ENCODE results near the gene PCNT. TPM values are rescaled to one million over a fixed set of nuclear protein-coding genes. Genes with fewer than 3 reads are reported as not detected.

Gene PCNT
- total RNA-seq, 1 donor from 2014 or later: 36.0 TPM

DNA sequence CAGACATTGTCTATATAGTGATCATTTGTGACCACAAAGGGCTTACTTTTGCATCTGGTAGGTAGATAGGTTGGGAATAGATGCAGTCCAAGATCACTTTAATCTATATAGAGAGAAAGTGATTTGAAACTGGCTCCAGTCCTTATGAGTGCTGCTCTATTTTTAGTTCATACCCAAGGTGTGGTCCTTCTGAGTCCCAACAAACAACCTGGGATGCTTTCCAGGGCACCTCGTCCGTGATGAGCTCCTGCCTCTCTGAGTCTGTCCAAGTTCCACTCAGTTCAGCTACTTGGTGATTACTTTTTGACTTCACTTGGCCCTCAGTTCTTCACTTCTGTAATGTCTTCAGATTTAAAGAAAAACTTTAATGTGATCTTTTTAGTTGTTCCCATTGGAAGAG is 155.0 kb downstream of the PCNT start:
- no peak overlapping the region for H3K27ac Mint-ChIP-seq (ENCODE audit: unreplicated experiment)
- no peaks in the 10 kb centered on the region for H3K9me3 Mint-ChIP-seq (ENCODE audit: unreplicated experiment)
- H3K4me3 Mint-ChIP-seq (ENCODE audit: unreplicated experiment): no peak overlapping the region
- H3K36me3 Mint-ChIP-seq (ENCODE audit: low read depth, unreplicated experiment): peaks cover 6% of the 10 kb centered on the region
- no peaks in the 10 kb centered on the region for H3K4me1 Mint-ChIP-seq (ENCODE audit: unreplicated experiment)
- no peak for DNase-seq (ENCODE audit: low spot score)
- H3K27me3 Mint-ChIP-seq (ENCODE audit: unreplicated experiment): peaks cover 6% of the 10 kb centered on the region
- TF ChIP-seq, protein P1, sequence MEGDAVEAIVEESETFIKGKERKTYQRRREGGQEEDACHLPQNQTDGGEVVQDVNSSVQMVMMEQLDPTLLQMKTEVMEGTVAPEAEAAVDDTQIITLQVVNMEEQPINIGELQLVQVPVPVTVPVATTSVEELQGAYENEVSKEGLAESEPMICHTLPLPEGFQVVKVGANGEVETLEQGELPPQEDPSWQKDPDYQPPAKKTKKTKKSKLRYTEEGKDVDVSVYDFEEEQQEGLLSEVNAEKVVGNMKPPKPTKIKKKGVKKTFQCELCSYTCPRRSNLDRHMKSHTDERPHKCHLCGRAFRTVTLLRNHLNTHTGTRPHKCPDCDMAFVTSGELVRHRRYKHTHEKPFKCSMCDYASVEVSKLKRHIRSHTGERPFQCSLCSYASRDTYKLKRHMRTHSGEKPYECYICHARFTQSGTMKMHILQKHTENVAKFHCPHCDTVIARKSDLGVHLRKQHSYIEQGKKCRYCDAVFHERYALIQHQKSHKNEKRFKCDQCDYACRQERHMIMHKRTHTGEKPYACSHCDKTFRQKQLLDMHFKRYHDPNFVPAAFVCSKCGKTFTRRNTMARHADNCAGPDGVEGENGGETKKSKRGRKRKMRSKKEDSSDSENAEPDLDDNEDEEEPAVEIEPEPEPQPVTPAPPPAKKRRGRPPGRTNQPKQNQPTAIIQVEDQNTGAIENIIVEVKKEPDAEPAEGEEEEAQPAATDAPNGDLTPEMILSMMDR (IDR thresholded peaks at IDR 0.05; ENCODE audit: unreplicated experiment): no peak

DNA sequence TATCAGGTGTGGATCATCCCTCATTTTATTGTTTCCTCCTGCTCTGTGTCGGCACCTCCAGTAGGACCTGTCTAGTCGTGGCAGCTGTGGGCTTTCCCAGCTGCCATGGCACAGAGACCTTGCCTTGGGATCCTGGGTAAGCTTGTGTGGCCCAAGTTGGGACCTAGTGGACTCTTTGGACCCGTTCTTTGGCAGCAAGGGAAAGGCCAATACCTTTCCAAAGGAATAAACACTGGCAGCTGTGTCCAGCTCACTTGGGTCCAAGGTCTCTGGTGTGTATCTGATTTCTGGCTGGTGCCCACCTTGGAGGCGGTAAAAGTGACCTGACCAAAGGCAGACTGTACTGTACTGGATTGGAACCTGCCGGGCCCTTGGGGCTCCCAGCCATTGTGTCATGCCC is 156.5 kb downstream of the PCNT start:
- Mint-ChIP-seq H3K27me3 (ENCODE audit: unreplicated experiment) (peaks cover 6% of the 10 kb centered on the region), H3K9me3 (ENCODE audit: unreplicated experiment) (no peaks in the 10 kb centered on the region), H3K4me3 (ENCODE audit: unreplicated experiment) (no peak overlapping the region), H3K36me3 (ENCODE audit: low read depth, unreplicated experiment) (peaks cover 9% of the 10 kb centered on the region), H3K27ac (ENCODE audit: unreplicated experiment) (no peak overlapping the region), H3K4me1 (ENCODE audit: unreplicated experiment) (no peaks in the 10 kb centered on the region)
- no peak for DNase-seq (ENCODE audit: low spot score)
- TF ChIP-seq, protein P1 (IDR thresholded peaks at IDR 0.05; ENCODE audit: unreplicated experiment): no peak

DNA sequence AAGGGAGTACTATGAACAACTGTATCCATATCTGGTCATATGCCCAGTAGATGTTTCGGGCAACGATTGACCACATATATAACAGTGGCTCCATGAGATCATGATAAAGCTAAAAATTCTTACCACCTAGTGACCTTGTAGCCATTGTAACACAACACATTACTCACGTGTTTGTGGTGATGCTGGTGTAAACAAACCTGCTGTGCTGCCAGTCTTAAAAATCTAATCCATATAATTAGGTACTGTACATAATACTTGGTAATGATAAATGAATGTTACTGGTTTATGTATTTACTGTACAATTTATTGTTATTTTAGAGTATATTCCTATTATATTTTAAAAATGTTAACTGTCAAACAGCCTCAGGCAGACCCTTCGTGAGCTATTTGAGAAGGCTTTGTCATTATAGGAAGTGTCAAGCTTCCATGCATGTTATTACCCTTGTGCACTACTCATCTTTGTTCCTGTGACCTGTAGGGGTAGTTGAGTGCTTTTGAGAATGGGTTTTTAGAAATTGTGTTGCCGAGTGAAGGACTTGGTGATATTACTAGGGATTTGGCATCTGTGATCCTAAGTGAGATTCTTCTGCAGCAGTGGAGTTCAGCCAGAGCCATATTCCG is 158.4 kb downstream of the PCNT start:
- TF ChIP-seq, protein P1 (IDR thresholded peaks at IDR 0.05; ENCODE audit: unreplicated experiment): no peak
- peaks cover 5% of the 10 kb centered on the region for H3K27me3 Mint-ChIP-seq (ENCODE audit: unreplicated experiment)
- no peak overlapping the region for H3K27ac Mint-ChIP-seq (ENCODE audit: unreplicated experiment)
- peaks cover 6% of the 10 kb centered on the region for H3K4me1 Mint-ChIP-seq (ENCODE audit: unreplicated experiment)
- no peak overlapping the region for H3K4me3 Mint-ChIP-seq (ENCODE audit: unreplicated experiment)
- no peak for DNase-seq (ENCODE audit: low spot score)
- peaks cover 9% of the 10 kb centered on the region for H3K36me3 Mint-ChIP-seq (ENCODE audit: low read depth, unreplicated experiment)
- no peaks in the 10 kb centered on the region for H3K9me3 Mint-ChIP-seq (ENCODE audit: unreplicated experiment)

DNA sequence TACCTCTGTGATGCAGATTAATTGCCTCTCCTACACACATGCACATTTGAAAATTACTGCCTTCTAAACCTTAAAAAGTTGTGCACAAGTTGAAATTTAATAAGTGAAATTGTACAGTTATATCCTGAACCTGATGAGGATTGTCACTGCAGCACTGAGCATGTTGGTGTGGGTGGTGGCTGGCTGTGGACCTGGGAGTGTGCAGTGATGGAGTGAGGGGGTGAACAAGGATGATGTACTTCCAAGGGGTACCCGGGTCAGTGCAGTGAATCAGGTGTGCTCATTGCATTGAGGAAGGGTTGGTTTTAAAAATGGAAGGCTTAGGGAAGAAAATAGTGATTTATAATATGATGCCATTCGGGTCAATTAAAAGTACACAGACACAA is 158.9 kb downstream of the PCNT start:
- DNase-seq (ENCODE audit: low spot score): no peak
- H3K9me3 Mint-ChIP-seq (ENCODE audit: unreplicated experiment): no peaks in the 10 kb centered on the region
- TF ChIP-seq, protein P1 (IDR thresholded peaks at IDR 0.05; ENCODE audit: unreplicated experiment): no peak
- no peak overlapping the region for H3K27ac Mint-ChIP-seq (ENCODE audit: unreplicated experiment)
- H3K4me3 Mint-ChIP-seq (ENCODE audit: unreplicated experiment): no peak overlapping the region
- H3K36me3 Mint-ChIP-seq (ENCODE audit: low read depth, unreplicated experiment): peaks cover 7% of the 10 kb centered on the region
- H3K4me1 Mint-ChIP-seq (ENCODE audit: unreplicated experiment): peaks cover 6% of the 10 kb centered on the region
- H3K27me3 Mint-ChIP-seq (ENCODE audit: unreplicated experiment): peaks cover 5% of the 10 kb centered on the region

DNA sequence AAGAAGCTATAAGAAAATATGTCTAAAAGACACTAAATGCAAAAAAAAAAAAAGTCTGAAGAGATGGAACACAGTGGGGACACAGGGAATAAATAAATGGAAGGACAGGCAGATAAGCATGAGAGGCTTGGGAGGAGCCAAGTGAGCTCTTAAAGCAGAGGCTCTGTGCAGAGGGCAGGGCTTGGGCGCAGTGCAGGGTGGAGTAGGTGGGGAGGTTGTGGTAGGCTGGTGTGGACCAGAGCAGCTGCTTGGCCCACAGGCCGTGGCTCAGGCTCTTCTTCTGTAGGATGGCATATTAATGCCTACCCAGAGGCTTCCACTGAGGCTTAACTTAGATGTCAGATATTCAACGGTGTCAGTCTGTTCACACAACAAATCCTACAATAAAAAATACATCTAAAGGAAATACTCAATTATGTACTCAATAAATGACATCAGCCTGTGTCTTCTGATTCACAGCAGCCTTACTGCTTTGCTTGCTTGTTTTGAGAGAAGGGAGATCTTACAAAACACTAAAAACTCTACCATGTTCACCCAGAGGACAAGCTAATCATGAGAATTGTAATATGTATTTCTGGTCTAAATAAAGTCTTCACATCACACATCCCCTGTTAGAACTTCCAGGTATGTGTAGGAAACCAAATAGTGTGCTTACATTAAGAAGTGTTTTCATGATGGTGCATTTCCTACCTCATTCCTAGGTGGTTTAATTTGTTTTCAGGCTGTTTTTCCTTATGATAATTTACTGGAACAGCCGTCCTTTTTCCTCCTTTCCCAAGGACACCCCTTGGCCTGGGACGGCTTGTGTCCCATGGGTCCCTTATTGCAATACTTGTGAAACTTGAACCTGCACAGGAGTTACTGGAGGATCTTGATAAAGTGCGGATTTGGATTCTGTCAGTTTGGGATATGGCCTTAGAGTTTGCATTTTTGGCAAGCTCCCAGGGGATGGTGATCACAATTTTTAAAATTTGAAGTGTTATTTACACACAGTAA is 159.6 kb downstream of the PCNT start:
- H3K4me3 Mint-ChIP-seq (ENCODE audit: unreplicated experiment): no peak overlapping the region
- H3K4me1 Mint-ChIP-seq (ENCODE audit: unreplicated experiment): peaks cover 6% of the 10 kb centered on the region
- peaks cover 5% of the 10 kb centered on the region for H3K27me3 Mint-ChIP-seq (ENCODE audit: unreplicated experiment)
- TF ChIP-seq, protein P1 (IDR thresholded peaks at IDR 0.05; ENCODE audit: unreplicated experiment): no peak
- no peak for DNase-seq (ENCODE audit: low spot score)
- H3K36me3 Mint-ChIP-seq (ENCODE audit: low read depth, unreplicated experiment): peaks cover 8% of the 10 kb centered on the region
- H3K27ac Mint-ChIP-seq (ENCODE audit: unreplicated experiment): no peak overlapping the region
- H3K9me3 Mint-ChIP-seq (ENCODE audit: unreplicated experiment): no peaks in the 10 kb centered on the region
